ENCODE measurements around the gene RASSF10. TPM values are rescaled to one million over a fixed set of nuclear protein-coding genes. Genes with fewer than 3 reads are reported as not detected.

Gene RASSF10
- total and polyA plus RNA-seq, 2 donors (not counting 1 experiment from before 2014, with no cell fraction given) = not detected

DNA sequence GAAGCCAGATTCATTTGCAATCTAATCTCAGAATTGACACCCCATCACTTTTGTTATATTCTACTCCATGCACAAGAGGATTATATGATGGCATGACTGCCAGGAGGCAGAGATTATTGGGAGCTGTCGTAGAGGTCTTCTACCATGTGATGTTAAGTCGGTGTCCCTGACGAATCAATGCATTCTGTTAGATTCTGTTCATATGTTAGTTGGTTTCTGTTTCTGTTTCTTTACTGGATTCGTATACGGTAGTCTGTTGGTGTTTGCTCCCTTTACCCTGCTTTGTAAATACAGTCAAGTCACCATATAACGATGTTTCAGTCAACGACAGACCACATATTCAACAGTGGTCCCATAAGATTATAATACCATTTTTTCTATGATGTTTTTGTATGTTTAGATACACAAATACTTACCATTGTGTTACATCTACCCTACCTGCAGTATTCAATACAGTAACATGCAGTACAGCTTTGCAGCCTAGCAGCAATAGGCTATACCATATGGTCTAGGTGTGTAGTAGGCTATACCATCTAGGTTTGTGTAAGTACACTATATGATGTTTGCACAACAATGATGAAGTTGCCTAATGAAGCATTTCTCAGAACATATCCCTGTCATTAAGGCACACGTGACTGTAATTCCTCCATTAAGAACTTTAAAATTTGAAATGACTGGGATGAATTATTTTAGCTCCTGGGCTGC is 22.8 kb upstream of the RASSF10 start:
- Histone ChIP-seq H2AFZ (ENCODE audit: insufficient read depth, low read depth, low read length, poor library complexity, severe bottlenecking) (no peak overlapping the region), H3K4me2 (replicated peaks; ENCODE audit: low read depth, low read length, poor library complexity, severe bottlenecking) (no peak overlapping the region), H4K20me1 (ENCODE audit: control insufficient read depth, insufficient read depth, low read length, poor library complexity, severe bottlenecking) (no peaks in the 10 kb centered on the region), H3K9ac (ENCODE audit: low read length) (no peak overlapping the region), H3K36me3 (replicated peaks in 1 of 2; ENCODE audit: control extremely low read depth in 1 of 2, control insufficient read depth in 1 of 2, extremely low read depth in 1 of 2, insufficient read depth in 2 of 2, low read length in 1 of 2) (no peaks in the 10 kb centered on the region), H3K79me2 (ENCODE audit: control insufficient read depth, insufficient read depth, low read length) (no peaks in the 10 kb centered on the region), H3K9me3 (ENCODE audit: control extremely low read depth in 1 of 3, control insufficient read depth in 2 of 3, insufficient read depth in 1 of 3, low read length in 2 of 3) (peaks cover 0 to 6% (median 0%) of the 10 kb centered on the region in 3 donors), H3K4me3 (ENCODE audit: control extremely low read depth in 1 of 5, extremely low read depth in 1 of 5, insufficient read depth in 1 of 5, low read depth in 2 of 5, low read length in 4 of 5) (no peak overlapping the region), H3K27ac (ENCODE audit: low read length in 2 of 2) (no peak overlapping the region), H3K4me1 (ENCODE audit: control insufficient read depth in 2 of 2, insufficient read depth in 2 of 2, low read length in 2 of 2) (no peaks in the 10 kb centered on the region), H3K27me3 (replicated peaks in 1 of 4; ENCODE audit: control extremely low read depth in 1 of 4, control insufficient read depth in 3 of 4, insufficient read depth in 4 of 4, low read length in 3 of 4) (no peaks in the 10 kb centered on the region)
- ChIA-PET POLR2A (no interaction called here), CTCF (no interaction called here)
- Mint-ChIP-seq H3K27me3 (peaks cover 10% of the 10 kb centered on the region), H3K27ac (no peak overlapping the region), H3K9me3 (ENCODE audit: insufficient read depth) (no peaks in the 10 kb centered on the region), H3K4me3 (no peak overlapping the region), H3K4me1 (no peaks in the 10 kb centered on the region)
- intact Hi-C loops (cut with micrococcal nuclease) = no loop called here
- no peak for TF ChIP-seq EZH2 (IDR thresholded peaks at IDR 0.05; ENCODE audit: borderline replicate concordance, insufficient read depth, low read depth, low read length, poor library complexity, severe bottlenecking)
- TF ChIP-seq, protein P1, sequence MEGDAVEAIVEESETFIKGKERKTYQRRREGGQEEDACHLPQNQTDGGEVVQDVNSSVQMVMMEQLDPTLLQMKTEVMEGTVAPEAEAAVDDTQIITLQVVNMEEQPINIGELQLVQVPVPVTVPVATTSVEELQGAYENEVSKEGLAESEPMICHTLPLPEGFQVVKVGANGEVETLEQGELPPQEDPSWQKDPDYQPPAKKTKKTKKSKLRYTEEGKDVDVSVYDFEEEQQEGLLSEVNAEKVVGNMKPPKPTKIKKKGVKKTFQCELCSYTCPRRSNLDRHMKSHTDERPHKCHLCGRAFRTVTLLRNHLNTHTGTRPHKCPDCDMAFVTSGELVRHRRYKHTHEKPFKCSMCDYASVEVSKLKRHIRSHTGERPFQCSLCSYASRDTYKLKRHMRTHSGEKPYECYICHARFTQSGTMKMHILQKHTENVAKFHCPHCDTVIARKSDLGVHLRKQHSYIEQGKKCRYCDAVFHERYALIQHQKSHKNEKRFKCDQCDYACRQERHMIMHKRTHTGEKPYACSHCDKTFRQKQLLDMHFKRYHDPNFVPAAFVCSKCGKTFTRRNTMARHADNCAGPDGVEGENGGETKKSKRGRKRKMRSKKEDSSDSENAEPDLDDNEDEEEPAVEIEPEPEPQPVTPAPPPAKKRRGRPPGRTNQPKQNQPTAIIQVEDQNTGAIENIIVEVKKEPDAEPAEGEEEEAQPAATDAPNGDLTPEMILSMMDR (IDR thresholded peaks at IDR 0.05) = no peak
- ATAC-seq (ENCODE audit: low read depth) (no peak), DNase-seq (no peak)
- 84% methylated on average over 3 of the region's 8 CpGs for WGBS (ENCODE audit: insufficient coverage)

DNA sequence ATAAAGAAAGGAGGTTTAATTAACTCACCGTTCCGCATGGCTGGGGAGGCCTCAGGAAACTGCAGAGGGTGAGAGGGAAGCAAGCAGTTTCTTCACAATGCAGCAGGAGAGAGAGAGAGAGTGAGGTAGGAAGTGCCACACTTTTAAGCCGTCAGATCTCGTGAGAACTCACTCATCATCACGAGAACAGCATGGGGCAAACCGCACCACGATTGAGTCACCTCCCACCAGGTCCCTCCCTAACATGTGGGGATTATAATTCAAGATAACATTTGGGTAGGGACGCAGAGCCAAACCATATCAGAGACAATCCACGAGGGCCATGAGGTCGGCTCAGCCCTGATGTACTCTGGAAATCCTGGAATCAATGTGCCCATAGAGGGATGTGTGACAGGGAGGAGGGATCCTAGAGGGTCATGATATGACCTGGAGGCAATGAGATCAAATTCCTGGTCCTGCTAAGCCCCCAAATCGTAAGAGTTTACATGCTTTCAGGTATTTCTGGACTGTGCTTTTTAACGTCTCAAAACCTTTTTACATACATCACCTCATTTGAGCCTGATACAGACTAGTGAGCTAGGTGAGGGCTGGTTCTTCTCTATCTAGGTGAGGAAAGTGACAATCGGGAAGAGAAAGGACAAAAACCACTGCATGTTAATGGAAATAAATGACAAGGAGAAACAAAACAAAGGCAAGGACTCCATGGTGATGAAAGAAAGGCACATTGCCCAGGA is 19.5 kb upstream of the RASSF10 start:
- Histone ChIP-seq H3K4me1 (ENCODE audit: control insufficient read depth in 2 of 2, insufficient read depth in 2 of 2, low read length in 2 of 2) (no peaks in the 10 kb centered on the region), H3K9ac (ENCODE audit: low read length) (no peak overlapping the region), H3K27me3 (replicated peaks in 1 of 4; ENCODE audit: control extremely low read depth in 1 of 4, control insufficient read depth in 3 of 4, insufficient read depth in 4 of 4, low read length in 3 of 4) (no peaks in the 10 kb centered on the region), H3K9me3 (ENCODE audit: control extremely low read depth in 1 of 3, control insufficient read depth in 2 of 3, insufficient read depth in 1 of 3, low read length in 2 of 3) (peaks cover 0 to 6% (median 0%) of the 10 kb centered on the region in 3 donors), H3K4me2 (replicated peaks; ENCODE audit: low read depth, low read length, poor library complexity, severe bottlenecking) (no peak overlapping the region), H3K27ac (ENCODE audit: low read length in 2 of 2) (no peak overlapping the region), H3K36me3 (replicated peaks in 1 of 2; ENCODE audit: control extremely low read depth in 1 of 2, control insufficient read depth in 1 of 2, extremely low read depth in 1 of 2, insufficient read depth in 2 of 2, low read length in 1 of 2) (no peaks in the 10 kb centered on the region), H3K79me2 (ENCODE audit: control insufficient read depth, insufficient read depth, low read length) (no peaks in the 10 kb centered on the region), H4K20me1 (ENCODE audit: control insufficient read depth, insufficient read depth, low read length, poor library complexity, severe bottlenecking) (no peaks in the 10 kb centered on the region), H2AFZ (ENCODE audit: insufficient read depth, low read depth, low read length, poor library complexity, severe bottlenecking) (no peak overlapping the region), H3K4me3 (ENCODE audit: control extremely low read depth in 1 of 5, extremely low read depth in 1 of 5, insufficient read depth in 1 of 5, low read depth in 2 of 5, low read length in 4 of 5) (no peak overlapping the region)
- no peak overlapping the region for H3K27ac Mint-ChIP-seq
- peaks cover 7% of the 10 kb centered on the region for H3K27me3 Mint-ChIP-seq
- DNase-seq (no peak), ATAC-seq (ENCODE audit: low read depth) (no peak)
- H3K4me1 Mint-ChIP-seq = no peaks in the 10 kb centered on the region
- CTCF ChIA-PET = no interaction called here
- WGBS (ENCODE audit: insufficient coverage) = 86% methylated on average over 6 of the region's 13 CpGs
- intact Hi-C loops (cut with micrococcal nuclease) = no loop called here
- no peaks in the 10 kb centered on the region for H3K9me3 Mint-ChIP-seq (ENCODE audit: insufficient read depth)
- no peak for TF ChIP-seq EZH2 (IDR thresholded peaks at IDR 0.05; ENCODE audit: borderline replicate concordance, insufficient read depth, low read depth, low read length, poor library complexity, severe bottlenecking)
- TF ChIP-seq, protein P1 (IDR thresholded peaks at IDR 0.05) = no peak
- POLR2A ChIA-PET = no interaction called here
- H3K4me3 Mint-ChIP-seq = no peak overlapping the region

Data from B cell (primary cell).